ENCODE data around the gene DDX5. TPM values are rescaled to one million over a fixed set of nuclear protein-coding genes. Genes with fewer than 3 reads are reported as not detected.

DDX5 gene
- total RNA-seq, 2 donors from 2014 or later = 369 to 444 TPM

DNA sequence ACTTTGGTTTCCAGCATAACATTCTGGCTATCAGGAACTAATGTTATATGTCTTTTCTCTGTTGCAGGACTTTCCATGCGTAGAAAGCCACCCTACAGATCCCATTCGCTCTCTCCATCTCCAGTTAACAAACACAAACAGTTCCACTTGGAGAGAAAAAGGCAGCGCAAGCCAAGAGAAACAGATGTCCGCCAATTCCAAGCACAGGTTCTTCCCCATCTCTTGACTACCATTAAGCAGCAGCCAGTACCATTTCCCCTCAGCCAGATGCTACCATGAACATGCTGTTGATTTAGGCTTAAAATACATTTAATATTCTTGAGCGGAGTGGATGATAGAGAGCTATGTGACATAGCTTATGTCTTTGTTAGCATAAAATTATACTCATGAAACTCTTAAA, 23.1 kb upstream of the DDX5 start:
- TF ChIP-seq, protein P1, sequence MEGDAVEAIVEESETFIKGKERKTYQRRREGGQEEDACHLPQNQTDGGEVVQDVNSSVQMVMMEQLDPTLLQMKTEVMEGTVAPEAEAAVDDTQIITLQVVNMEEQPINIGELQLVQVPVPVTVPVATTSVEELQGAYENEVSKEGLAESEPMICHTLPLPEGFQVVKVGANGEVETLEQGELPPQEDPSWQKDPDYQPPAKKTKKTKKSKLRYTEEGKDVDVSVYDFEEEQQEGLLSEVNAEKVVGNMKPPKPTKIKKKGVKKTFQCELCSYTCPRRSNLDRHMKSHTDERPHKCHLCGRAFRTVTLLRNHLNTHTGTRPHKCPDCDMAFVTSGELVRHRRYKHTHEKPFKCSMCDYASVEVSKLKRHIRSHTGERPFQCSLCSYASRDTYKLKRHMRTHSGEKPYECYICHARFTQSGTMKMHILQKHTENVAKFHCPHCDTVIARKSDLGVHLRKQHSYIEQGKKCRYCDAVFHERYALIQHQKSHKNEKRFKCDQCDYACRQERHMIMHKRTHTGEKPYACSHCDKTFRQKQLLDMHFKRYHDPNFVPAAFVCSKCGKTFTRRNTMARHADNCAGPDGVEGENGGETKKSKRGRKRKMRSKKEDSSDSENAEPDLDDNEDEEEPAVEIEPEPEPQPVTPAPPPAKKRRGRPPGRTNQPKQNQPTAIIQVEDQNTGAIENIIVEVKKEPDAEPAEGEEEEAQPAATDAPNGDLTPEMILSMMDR (IDR thresholded peaks at IDR 0.05) = no peak
- no peak overlapping the region for H3K27ac ChIP-seq
- H3K4me3 ChIP-seq = no peak overlapping the region
- no peaks in the 10 kb centered on the region for H3K4me1 ChIP-seq
- H3K36me3 ChIP-seq = peaks cover 16% of the 10 kb centered on the region
- no peaks in the 10 kb centered on the region for H3K27me3 ChIP-seq
- no peak overlapping the region for H3K9ac ChIP-seq (ENCODE audit: low read depth in 2 of 2, low read length in 2 of 2)
- H3K9me3 ChIP-seq = no peaks in the 10 kb centered on the region
- DNase-seq = no peak
- intact Hi-C loops (cut with DNase I) = no loop called here

DNA sequence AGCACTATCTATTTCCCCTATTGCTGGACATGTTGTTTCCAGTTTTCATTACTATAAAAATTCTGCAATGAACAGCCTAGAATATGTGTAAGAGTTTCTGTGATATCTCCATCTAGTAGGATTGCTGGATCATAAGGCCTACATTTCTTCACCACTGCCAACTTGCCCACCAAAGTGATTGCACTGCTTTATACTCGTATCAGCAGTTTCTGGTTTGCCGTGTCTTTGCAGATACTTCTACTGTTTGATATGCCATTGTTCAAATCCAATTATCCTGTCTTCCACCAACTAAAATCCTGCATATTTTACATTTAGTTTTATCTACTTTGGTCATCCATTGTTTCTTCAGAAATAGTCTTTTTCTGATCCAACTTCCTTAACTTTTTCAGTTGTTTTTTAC, 21.8 kb upstream of the DDX5 start:
- no peaks in the 10 kb centered on the region for H3K9me3 ChIP-seq
- no peak overlapping the region for H3K27ac ChIP-seq
- no peak overlapping the region for H3K4me3 ChIP-seq
- no peak for DNase-seq
- H3K27me3 ChIP-seq = no peaks in the 10 kb centered on the region
- intact Hi-C loops (cut with DNase I) = no loop called here
- TF ChIP-seq, protein P1 (IDR thresholded peaks at IDR 0.05) = no peak
- H3K36me3 ChIP-seq = peaks cover 16% of the 10 kb centered on the region
- no peak overlapping the region for H3K9ac ChIP-seq (ENCODE audit: low read depth in 2 of 2, low read length in 2 of 2)
- H3K4me1 ChIP-seq = no peaks in the 10 kb centered on the region

DNA sequence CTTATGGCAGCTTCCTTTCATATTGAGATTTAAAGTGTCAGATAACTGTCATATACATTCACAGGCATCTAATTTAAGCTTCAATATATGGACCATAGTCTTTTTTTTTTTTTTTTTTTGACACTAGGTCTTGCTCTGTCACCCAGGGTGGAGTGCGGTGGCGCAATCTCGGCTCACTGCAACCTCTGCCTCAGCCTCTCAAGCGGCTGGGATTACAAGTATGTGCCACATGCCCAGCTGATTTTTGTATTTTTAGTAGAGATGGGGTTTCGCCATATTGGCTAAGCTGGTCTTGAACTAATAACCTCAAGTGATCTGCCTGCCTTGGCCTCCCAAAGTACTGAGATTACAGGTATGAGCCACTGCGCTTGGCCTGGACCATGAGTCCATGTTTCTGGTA, 14.3 kb upstream of the DDX5 start:
- TF ChIP-seq, protein P1 (IDR thresholded peaks at IDR 0.05) = no peak
- DNase-seq = no peak
- H3K36me3 ChIP-seq = peaks cover 4% of the 10 kb centered on the region
- H3K9me3 ChIP-seq = no peaks in the 10 kb centered on the region
- H3K27me3 ChIP-seq = no peaks in the 10 kb centered on the region
- intact Hi-C loops (cut with DNase I) = no loop called here
- H3K9ac ChIP-seq (ENCODE audit: low read depth in 2 of 2, low read length in 2 of 2) = no peak overlapping the region
- H3K27ac ChIP-seq = no peak overlapping the region
- no peak overlapping the region for H3K4me3 ChIP-seq
- H3K4me1 ChIP-seq = no peaks in the 10 kb centered on the region

DNA sequence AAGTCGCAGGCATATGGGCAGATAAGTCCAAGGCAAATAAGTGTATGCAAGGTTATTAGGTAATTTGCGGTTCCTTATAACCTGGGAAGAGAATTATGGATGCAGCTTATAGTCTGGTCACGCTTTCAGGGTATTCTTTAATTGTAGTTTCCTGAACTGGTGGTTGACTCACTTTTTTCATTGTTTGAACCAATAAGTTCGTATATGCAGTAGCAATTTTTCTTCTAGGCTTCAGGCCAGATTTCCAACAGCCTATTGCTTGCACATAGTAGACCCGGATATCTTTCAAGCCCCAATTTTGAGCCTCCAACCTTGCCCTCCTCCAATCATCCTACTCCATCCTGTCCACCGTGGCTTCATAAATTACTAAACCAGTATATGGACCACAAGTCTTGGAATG, 13.5 kb upstream of the DDX5 start:
- peaks cover 4% of the 10 kb centered on the region for H3K36me3 ChIP-seq
- no peak overlapping the region for H3K27ac ChIP-seq
- H3K4me3 ChIP-seq = no peak overlapping the region
- TF ChIP-seq, protein P1 (IDR thresholded peaks at IDR 0.05) = no peak
- no peaks in the 10 kb centered on the region for H3K9me3 ChIP-seq
- H3K27me3 ChIP-seq = no peaks in the 10 kb centered on the region
- DNase-seq = no peak
- H3K4me1 ChIP-seq = no peaks in the 10 kb centered on the region
- H3K9ac ChIP-seq (ENCODE audit: low read depth in 2 of 2, low read length in 2 of 2) = no peak overlapping the region
- intact Hi-C loops (cut with DNase I) = no loop called here

DNA sequence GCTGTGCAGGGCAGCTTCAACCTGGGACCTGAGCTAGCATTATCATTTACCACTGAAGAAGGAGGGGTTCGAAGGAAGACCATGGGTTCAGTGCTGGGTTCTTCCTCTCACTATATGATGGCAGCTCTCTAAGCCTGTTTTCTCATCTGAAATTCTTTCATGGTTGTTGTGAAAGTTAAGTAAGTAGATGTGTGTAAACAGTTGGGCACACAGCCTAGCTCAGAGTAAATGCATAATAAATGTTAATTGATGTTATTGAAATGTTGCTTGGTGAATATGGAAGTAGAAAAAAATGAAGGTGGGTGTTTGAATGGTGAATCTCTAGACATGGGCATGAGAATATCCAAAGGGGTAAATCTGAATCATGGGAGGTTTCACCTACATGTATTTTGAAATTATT, 9.7 kb upstream of the DDX5 start:
- Histone ChIP-seq H3K9me3 (no peaks in the 10 kb centered on the region), H3K9ac (ENCODE audit: low read depth in 2 of 2, low read length in 2 of 2) (no peak overlapping the region), H3K4me3 (no peak overlapping the region), H3K27me3 (no peaks in the 10 kb centered on the region), H3K27ac (no peak overlapping the region), H3K36me3 (peaks cover 4% of the 10 kb centered on the region), H3K4me1 (no peaks in the 10 kb centered on the region)
- TF ChIP-seq, protein P1 (IDR thresholded peaks at IDR 0.05) = no peak
- no peak for DNase-seq
- intact Hi-C loops (cut with DNase I) = no loop called here

DNA sequence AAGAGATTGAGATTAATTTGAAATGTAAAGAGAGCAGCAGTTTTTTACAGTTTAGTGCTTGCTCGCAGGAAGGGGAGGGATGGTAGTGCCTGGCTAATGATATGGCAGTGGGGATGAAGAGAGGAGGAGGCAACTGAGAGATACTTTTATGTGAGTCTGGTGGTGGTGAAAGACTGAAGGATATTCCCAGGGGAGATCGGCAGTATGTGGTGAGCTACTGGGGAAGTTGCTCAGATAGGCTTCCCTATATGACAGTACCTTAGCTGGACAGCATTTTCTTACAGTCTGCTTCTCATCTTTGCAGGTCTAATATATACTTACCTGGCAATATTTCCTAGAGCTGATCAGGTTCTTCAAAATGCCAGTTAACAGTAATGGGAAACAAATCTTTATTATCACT, 9.3 kb upstream of the DDX5 start:
- intact Hi-C loops (cut with DNase I) = no loop called here
- TF ChIP-seq, protein P1 (IDR thresholded peaks at IDR 0.05) = no peak
- H3K36me3 ChIP-seq = peaks cover 4% of the 10 kb centered on the region

More for the DNA sequence above, 9.3 kb upstream of the DDX5 start:
- no peak overlapping the region for H3K27ac ChIP-seq
- no peak overlapping the region for H3K4me3 ChIP-seq
- H3K9ac ChIP-seq (ENCODE audit: low read depth in 2 of 2, low read length in 2 of 2) = no peak overlapping the region
- H3K27me3 ChIP-seq = no peaks in the 10 kb centered on the region
- no peaks in the 10 kb centered on the region for H3K9me3 ChIP-seq
- no peaks in the 10 kb centered on the region for H3K4me1 ChIP-seq
- no peak for DNase-seq

Data from colonic mucosa (tissue), 4 donors.